GM21526 (cell line): ENCODE data around the gene FADD.

ENCODE experiments used
- ATAC-seq: cut with Tn5 transposase; IDR thresholded peaks from one replicate; pipeline ENCODE4 v1.9.1; 2021; ENCODE audit warnings: moderate library complexity; ENCODE audit not compliant: unreplicated experiment, low FRiP score

Gene FADD

DNA sequence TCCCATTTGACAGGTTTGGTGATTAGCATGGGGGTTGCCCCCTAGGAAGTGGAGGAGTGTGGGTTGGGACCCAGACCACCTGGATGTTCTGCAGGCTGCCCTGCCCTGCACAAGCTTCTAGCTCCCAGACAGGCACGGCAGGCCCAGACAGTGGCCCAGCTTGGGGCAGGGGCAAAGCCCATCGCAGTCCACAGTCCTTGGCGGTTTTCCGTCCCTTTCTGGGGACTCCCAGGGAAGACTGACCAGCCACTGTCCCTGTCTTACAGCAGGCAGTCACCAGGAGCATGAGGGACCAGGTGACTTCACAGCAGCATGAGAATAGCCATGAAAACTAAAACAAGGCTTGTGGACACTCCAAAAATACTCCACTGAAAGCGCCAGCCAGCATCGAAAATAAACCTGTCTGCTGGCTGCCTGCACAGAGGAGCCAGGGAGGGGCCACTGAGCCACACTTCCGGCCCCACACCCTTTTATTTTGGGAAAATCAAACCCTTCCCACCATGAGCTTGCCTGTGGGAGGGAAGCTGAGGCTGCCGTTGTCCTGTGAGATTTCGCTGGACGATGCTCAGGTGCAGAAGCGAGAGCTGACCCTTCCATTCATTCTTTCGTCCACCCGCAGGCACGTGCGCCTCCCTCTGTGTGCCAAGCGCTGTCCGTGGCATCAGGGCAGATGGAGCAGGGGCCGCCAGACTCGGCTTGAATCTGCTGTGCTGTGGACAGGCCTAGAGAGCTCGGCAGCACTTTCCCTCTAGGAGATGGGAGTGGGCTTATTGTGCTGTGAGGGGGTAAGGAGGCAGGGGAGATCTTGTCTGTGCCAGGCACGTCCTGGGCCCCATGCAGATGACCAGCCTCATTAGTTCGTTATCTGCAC is 28.0 kb downstream of the FADD start:
- no peak for ATAC-seq

DNA sequence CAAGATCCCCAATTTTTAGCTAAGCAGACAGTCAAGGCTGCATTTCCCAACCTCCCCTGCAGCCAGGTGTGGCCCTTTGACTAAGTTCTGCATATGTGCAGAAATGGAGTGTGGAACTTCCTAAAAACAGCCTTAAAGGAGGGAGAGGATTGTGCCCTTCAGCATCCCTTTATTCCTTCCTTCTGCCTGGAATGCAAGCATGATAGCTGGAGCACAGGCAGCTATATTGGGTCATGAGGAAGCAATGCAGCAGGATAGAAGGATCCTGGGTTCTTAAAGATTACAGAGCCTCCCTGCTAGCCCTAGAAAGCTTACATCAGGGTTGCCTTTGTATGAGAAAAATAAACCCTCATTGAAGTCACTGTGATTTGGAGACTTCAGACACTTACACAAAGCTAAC is 29.9 kb downstream of the FADD start:
- ATAC-seq = no peak

DNA sequence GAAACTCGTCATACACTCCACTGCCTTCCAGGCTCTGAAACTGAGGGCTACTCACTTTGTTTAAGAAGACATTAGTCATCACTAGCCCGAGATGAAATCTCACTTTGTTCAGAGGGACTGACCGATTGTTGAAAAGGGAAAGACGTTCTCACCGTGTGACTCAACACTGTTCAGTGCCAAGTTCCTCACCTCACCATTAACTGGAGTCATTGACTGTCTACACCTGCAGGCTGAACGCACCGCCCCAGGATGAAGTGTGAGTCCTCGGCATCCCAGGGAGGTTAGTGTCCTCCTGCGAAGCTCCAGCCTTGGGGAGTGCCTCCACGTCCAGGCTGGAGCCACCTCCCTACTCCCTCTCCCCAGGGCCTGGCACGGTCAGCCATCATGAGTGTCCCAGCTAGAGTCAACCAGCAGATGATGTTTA is 30.4 kb downstream of the FADD start:
- no peak for ATAC-seq

DNA sequence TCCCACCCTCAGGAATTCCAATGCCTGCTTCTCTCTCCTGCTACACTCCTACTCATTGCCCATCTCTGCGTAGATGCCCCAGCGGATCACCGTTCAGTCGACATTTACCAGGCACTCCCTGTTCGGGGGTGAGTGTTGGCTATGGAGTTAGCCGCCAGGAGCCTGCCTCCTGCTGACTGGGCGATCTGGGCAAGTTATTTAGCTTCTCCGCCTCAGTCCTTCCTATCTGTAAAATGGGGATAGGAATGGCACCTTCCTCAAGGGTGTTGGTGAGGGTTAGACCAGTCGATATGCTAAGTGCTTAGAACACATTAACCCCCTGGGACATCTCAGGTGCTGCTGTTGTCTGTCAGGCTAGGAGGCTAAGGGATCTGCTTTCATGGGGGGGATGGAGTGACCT is 30.9 kb downstream of the FADD start:
- ATAC-seq = no peak

- ATAC-seq = no peak
Measured at GRCh38 chr11:70240337-70240736, 37.2 kb downstream of the FADD start.

- no peak for ATAC-seq
Measured at GRCh38 chr11:70241709-70242108, 38.6 kb downstream of the FADD start.

GRCh38 chr11:70242885-70243284 is 39.8 kb downstream of the FADD start:
- no peak for ATAC-seq

DNA sequence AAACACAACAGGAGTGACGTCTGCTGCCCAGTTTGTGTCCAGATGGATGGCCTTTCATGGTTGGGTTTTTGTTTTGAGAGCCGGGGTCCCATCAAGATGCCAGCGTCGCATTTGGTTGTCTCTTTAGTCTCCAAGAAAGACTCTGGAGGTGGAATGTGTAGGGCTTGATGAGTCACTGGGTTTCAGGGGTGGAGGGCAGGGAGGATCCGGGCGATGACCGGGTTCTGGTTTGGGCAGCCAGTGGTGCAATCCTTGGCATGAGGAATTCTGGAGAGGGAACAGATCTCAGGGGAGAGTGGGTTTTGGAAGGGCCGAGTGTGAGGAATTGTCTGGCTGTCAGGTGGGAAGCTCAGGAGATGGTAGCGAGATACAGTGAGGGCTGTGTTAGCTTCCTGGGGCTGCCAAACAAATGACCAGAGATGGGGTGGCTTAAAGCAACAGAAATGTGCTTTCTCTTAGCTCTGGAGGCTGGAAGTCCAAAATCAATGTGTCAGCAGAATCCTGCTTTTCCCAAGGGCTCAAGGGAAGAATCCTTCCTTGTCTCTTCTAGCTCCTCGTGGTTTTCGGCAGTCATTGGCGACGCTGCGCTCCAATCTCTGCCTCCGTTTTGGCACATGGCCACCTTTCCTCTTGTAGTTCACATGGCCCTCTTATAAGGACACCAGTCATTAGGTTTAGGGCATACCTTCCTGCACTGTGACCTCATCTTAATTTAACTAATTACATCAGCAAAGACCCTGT is 41.0 kb downstream of the FADD start:
- no peak for ATAC-seq

DNA sequence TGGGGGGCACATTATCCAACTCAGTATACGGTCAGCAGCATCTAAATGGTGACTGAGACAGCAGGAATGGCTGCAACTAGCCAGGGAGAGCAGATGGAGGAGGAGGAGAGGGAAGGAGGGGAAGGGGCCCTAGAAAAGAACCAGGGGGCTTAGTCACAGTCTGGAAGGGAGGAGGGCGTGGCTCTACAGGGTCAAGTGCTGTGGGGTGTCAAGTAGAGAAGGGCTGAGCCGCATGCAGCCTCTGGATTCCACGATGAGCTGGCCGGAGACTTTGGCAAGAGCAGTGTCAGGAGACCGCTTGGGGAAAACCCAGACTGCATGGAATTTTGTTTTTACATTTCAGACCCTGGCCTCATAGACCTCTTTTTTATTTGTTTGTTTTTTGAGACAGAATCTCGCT is 41.6 kb downstream of the FADD start:
- no peak for ATAC-seq

GRCh38 chr11:70246196-70246595 is 43.1 kb downstream of the FADD start:
- ATAC-seq = no peak

GRCh38 chr11:70247042-70247709 is 44.1 kb downstream of the FADD start:
- ATAC-seq = no peak

DNA sequence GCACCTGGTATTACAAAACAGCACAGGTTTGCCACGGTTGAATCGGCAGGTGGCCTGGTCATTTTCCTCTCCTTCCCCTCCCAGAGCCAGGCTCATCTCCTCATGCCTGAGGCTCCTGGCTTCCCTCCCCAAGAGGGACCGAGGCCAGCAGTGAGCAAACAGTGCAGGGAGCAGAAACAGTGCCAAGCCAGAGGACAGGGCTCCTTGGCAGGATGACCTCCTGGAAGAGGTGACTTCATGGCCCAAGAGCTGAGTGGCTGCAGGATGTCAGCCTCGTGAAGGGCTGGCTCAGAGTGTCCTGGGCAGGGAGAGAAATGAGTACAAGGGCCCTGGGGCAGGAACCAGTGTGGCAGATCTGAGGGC is 44.6 kb downstream of the FADD start:
- ATAC-seq = no peak

DNA sequence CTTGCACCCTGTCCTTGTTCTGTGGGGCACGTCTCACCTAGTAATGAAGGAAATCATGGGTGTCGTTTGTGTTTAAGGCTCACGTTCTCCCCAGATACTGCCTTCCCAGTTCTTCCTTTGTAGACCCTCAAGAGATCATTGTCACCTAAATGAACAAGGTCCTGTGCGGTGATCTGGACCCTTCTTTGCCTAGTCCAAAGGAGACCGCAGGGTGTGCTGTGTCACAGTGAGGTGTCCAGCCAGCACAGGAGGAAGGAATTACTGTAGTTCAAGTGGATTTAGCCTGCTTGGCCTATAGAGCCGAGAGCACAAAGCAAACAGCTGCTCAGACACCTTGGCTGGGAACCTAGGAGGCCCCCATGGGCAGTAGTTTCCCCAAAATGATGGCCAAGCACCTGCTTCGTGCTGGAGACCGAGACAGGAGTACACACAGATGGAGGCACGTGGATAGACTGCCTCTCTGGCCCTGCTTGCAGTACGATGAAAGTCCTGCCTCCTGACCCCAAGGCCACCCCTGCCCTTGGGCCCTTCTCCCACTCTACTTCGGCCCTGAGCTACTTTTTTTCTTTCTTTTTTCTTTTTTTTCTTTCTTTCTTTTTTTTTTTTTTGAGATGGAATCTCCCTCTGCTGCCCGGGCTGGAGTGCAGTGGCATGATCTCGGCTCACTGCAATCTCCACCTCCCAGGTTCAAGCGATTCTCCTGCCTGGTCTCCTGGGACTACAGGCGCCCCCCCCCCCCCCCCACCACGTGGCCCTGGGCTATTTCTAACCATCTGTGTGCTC is 48.0 kb downstream of the FADD start:
- ATAC-seq = no peak

DNA sequence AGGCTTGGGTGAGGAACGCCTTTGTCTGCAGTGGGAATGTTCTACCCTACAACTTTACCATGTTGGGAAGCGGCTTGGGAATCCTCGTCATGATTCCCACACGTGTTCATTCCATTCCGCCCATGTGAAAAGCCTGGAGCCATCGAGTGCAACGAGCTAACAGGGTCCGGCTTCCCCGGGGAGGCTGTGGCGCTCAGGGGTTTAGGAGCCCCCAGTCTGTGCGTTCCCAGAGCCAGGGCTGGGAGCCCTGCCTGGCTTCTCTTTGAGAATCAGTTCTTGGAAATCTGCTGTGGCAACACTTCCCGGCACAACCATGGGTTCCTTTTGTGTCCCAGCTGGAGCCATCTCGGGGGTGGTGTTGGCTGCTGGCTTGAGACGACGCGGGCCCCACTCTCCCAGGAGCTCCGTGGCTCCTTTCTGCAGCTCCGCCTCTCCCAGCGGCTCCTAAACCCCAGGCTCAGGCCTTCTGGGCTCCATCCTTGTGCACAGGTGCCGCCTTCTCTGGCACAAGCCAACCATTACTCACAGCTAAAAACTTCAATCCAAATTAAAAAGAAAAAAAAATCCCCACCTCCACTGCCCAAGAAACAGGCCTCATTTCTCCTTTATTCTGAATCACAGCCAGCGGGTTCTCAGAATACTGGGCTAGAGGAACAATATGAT is 48.7 kb downstream of the FADD start:
- ATAC-seq = no peak

DNA sequence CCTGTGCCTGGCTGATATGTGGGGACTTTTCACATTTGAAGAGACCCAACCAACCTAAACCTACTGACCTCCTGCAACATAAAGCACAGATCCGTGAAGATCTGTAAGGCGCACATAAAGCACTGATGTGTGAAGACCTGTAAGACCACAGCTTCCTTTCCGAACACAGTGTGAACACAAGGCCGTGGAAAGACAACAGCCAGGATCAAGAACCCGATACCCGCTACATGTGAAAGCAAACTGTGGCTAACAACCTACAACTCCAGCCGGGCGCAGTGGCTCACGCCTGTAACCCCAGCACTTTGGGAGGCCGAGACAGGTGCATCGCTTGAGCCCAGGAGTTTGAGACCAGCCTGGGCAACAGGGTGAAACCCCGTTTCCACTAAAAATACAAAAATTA is 49.7 kb downstream of the FADD start:
- ATAC-seq = no peak

DNA sequence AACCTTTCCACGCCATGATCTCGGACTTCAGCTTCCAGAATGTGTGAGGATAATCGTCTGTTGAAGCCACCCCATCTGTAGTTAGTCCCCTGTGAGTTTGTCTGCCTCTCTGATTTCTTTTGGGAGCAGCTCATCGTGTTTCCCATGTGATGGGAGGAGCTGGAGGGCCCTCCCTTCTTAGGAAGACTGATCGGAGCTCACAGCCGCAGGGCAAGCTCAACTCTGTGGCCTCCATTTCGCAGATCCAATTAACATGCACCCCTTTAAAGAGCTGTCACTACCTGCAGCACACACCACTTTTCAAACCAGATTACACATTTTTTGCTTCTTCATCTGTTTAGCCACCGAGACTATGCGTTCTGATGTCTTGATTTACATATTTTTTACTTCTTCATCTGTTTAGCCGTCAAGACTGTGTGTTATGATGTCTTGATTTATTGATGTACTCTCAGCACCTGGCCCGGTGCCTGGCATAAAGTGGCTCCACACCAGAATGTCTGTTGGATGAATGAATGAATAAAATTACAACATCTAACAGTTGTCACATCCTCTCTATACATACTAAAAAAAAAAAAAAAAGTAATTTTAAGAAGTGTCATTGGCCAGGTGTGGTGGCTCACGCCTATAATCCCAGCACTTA is 52.5 kb downstream of the FADD start:
- ATAC-seq = no peak
